Keratinocyte (primary cell): ENCODE measurements around the gene DFFB.

Experiments used
- CTCF ChIP-seq, 3 experiments: IDR thresholded peaks in 1 of 3; conservative IDR thresholded peaks in 1 of 3; optimal IDR thresholded peaks in 1 of 3; 2 replicates in 2 of 3; 3 replicates in 1 of 3; pipeline versions ENCODE3 to v1.5.1; 2011; ENCODE audit warnings: low read length in 3 of 3, mild to moderate bottlenecking in 3 of 3, moderate library complexity in 2 of 3, control low read depth in 1 of 3, inconsistent platforms in 1 of 3; ENCODE audit not compliant: insufficient read depth in 2 of 3; ENCODE audit errors: extremely low read depth in 1 of 3
- EZH2 ChIP-seq: IDR thresholded peaks from one replicate; pipeline ENCODE4 v1.6.1; 2012; ENCODE audit warnings: inconsistent platforms, mild to moderate bottlenecking, low read length, moderate library complexity

- TF ChIP-seq CTCF (optimal IDR thresholded peaks at IDR 0.05 in 1 of 3, IDR thresholded peaks at IDR 0.05 in 1 of 3, conservative IDR thresholded peaks at IDR 0.05 in 1 of 3; ENCODE audit: extremely low read depth in 1 of 3, insufficient read depth in 2 of 3, low read length in 3 of 3) (no peak), EZH2 (no peak)
Measured at GRCh38 chr1:3846541-3846940, 10.7 kb upstream of the DFFB start.
